ENCODE measurements around the gene RHBDD1.

Gene RHBDD1

DNA sequence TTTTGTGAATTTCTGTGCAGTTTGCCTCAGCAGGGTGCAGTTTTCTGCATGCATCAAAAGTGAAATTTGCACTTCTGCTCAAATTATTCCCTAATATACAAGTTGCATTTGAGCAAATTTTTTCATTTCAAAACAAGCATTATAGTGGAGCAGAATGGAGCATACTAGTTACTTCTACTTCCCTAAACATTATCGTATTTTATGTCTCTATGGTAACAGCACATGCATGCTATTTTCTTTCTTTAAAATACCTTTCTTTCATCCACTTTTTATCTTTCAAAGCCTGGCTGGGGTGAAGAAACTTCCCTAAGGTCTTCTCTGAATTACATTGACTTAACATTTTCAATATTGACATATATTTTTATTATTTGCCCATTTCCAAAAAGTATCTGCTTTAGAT, 11.2 kb downstream of the RHBDD1 start:
- no peak for DNase-seq

DNA sequence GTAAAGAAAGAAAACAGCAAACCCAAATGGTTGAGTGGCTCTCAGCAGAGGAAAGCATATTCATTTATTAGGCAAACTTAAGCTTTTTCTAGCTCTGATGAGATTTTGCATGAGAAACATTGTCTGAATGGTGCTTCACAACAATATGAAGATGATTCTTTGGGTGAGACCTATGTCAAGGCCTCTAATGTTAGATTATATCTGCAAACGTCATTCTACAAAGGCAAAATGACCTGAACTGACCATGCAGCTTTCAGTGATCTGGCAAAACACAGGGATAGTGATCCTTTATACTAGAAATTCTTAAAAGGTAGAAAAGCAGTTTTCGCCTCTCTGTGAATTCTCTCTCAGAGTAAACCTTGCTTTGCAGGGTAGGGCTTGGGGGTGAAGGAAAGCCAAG, 11.7 kb downstream of the RHBDD1 start:
- DNase-seq: no peak

DNA sequence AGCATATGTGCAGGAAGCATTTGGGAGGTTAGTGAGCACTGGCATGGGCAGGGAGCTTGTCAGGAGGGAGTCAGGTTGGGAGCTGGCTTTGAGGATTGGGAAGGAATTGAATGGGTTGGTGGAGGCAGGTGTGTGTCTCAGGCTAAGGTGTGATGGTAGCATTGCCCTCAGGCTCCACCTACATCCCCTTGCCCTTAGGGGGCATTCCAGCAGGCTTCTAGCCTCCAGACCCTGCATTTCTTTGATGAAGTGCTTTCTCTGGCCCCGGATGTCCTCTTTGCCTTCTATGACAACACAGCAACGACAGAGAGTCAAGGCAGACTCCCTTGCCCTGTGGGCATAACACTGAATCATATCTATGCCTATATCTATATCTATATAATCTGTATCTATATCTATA, 13.5 kb downstream of the RHBDD1 start:
- no peak for DNase-seq

DNA sequence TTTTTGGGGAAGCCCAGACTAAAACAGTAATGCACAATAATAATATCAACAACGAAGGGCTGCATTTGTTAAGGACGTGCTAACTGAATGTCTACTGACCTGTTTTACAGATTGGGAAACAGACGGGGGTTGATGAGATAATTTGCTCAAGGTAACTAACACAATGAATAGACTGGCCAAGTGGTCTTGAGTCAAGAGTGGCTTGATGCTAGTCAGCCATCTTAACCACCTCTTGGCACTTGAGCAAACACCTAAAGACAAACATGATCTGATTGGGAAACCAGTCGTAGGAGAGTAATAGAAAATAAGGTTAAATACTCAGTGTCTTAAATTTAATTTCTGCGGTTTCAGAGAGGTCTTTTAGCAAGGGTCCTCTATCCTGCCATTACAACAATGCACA, 14.2 kb downstream of the RHBDD1 start:
- DNase-seq: no peak

DNA sequence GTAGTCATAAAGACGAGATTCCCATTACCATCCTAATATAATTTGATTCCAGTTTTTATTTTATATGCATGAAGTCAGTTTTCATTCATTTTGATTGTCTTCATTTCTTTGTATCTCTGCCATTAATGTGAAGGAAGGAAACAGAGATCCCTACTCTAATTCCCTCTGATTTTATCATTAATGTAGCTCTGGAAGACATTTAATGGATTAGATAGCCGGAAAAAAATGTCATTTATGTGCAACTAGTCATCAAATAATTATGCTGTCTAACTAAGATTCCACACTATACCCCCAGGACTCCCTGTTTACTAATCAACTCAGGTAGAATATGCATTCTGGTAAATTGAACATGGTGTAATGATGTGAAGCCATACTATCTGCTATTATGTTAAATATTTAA, 19.9 kb downstream of the RHBDD1 start:
- DNase-seq: no peak

GRCh38 chr2:226860087-226860486, 24.2 kb downstream of the RHBDD1 start:
- DNase-seq: no peak

DNA sequence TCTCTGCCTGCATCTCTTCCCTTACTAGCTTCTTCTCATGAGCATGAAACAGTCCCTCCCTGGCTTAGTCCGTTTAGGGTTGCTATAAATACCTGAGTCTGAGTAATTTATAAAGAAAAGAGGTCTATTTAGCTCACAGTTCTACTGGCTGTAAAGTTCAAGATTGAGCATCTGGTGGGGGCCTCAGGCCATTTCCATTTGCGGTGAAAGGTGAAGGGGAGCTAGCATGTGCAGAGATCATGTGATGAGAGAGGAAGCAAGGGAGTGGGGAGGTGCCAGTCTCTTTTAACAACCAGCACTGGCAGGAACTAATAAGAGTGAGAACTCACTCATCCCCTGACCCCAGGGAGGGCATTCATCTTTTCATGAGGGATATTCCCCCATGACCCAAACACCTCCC, 26.8 kb downstream of the RHBDD1 start:
- DNase-seq: no peak

DNA sequence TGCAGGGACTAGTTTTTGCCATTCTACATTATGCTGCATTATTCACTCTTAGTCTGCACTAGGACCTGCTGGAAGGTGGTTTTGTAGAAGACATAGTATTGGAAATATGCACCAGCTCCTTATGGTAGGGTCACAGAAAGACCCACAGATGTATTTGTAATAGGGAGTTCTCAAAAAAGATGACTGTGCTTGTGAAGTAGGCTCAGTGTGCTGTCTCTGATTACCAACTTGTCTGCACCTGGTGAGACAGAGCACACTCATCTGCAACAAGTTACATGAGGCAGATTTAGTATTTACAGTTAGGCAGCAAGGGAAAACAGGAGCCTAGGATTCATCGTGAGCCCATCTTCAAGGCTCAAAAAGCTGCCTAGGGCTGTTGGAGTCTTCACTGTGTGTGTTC, 29.4 kb downstream of the RHBDD1 start:
- no peak for DNase-seq

DNA sequence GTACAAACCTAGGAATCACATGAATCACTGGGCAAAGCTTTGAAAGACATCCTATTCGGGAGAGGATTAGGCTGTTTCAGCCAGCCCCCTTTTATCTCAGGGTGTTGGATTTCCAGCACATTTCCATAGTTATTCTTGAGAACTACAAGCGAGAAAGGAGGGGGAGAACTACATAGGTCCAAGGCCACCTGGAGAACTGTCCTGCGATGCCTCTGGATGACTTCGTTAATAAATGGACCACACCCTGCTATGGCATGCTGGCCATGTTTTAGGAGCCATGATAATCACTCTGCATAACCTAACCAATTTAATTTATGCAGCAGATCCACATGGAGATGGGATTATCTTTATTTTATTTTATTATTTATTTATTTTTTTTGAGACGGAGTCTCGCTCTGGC, 29.9 kb downstream of the RHBDD1 start:
- DNase-seq: no peak

DNA sequence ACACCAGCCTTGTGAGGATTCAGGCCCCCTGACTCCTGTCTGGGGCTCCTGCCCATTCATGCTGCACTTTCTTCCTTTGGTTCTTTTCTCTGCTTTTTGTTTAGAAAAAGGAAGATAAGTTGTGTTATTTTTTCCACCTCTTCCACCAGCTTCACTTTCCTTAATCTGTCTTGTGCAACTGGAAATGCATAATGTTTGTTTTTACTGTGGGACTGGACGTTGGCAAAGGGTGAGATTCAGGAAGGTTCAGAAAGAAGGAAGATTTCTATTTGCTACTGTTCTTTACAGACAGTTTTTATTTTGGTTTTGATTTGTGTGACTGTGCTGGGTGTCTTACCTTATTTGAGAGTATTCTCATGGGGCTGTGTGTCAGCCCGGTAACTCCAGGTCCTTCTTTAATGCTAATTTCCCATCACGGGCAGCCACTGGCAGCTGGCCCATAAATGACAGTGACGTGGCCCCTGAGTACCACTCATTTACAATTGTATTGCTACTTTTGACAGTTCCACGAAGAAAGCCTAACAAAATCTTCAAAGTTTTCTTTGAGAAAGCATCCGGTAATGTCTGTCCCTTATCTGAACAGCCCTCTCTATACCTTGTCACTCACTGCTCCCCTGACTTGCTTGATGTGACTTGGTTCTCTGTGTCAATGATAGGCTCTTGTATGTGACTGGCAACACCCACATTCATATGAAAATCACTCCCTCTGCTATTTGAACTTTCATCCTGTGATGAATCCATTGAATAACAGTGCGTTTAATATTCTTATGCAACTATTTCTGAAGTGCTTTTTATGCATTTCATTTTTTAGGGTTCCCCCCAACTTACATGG, 32.7 kb downstream of the RHBDD1 start:
- DNase-seq: no peak

DNA sequence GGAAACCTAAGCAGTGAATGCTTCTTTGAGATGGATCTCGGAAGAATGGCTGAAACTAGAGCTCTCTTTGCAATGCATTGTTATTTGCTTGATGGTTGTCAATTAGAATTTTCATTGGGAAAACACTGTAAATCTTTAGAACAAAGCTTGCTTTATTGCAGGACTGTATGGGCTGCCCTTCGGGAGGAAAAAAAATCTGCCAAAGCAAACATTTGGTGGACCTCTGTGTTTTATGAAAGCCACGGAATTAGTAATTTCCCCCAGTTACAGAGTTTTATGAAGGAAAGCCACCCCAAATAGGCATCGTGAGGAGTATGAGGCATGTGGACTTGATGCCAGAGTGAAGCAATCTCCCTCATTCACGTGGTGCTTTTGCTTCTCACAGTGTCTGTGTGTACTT, 33.5 kb downstream of the RHBDD1 start:
- no peak for DNase-seq

GRCh38 chr2:226873051-226873620, 37.3 kb downstream of the RHBDD1 start:
- DNase-seq: peak; percentile 18

DNA sequence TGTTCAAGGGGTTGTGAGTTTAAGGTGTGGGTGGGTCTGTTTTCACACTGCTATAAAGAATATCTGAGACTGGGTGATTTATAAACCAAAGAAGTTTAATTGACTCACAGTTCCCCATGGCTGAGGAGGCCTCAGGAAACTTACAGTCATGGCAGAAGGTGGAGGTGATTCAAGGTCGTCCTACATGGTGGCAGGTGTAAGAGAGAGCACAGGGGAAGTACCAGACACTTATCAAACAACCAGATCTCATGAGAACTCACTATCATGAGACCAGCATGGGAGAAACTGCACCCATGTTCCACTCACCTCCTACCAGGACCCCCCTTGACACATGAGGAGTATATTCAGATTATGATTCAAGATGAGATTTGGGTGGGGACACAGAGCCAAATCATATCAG, 38.0 kb downstream of the RHBDD1 start:
- peak; percentile 53 for DNase-seq

DNA sequence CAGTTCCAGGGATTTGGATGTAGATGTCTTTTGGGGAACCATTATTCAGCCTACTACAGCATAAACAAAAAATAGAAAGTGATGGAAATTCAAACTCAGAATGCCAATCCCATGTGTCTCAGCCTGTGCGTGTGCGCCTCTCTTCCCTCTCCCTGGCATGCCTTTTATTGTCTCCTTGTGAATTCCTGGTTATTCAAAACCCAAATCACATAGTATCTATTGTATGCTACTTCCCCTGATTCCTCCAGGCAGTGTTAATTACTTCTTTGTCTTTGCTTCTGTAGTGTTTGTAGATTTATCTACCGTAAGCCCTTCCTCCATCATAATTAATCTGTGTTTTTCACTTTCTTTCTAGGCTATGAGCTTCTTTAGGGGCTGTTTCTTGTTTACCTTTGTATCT, 38.9 kb downstream of the RHBDD1 start:
- no peak for DNase-seq

DNA sequence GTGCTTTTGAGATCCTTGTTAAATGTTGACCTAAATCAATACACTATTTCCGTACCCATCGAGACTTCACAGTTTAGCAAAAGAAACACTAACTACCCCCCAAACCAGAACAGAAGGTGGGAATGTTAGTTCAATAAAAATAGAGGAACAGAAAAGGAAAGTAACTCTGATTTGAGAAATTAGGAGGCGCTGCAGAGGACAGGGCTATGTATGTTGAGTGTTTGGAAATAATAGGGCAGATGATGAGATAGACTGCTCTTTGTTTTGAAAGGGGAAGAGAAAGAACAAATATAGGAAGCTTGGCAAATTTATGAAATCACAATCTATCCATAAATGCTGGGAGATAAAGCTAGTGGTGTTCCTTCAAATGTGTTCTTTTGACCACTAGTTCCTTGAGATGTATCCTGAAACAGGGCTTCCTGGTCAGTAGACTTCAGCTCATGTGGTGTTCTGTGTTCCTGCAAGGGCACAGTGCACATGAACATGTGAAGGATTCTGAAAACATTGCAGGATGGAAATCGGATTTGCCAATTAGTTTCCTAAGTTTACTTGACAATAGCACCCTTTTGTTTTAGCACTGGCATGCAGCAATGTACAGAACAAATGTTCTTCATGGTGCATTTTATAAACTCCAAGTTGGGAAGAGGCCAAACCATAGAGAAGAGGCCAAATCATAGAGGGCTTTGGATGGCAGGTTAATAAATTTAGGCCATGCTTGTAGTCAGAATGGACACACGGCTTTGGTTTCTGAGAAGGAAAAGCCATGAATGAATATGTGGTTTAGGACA, 39.8 kb downstream of the RHBDD1 start:
- DNase-seq: no peak

DNA sequence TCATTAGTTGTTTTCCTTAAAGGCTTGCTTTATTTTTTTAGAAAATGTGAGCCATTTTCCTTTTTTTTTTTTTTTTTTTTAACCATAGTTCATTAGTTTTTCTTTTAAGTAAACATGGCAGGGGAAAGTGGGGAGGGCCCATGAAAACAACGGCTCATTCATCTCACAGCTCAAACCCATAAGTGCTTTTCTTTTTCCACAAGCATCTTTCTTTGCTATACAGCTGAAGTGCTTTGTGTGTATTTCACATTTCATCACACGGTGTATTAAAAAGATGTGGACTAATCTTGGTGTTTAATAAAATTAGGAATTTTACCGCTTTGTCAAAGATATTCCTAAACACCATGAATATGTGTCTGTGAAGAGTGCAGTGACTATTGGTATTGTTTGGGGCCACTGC, 41.6 kb downstream of the RHBDD1 start:
- no peak for DNase-seq

DNA sequence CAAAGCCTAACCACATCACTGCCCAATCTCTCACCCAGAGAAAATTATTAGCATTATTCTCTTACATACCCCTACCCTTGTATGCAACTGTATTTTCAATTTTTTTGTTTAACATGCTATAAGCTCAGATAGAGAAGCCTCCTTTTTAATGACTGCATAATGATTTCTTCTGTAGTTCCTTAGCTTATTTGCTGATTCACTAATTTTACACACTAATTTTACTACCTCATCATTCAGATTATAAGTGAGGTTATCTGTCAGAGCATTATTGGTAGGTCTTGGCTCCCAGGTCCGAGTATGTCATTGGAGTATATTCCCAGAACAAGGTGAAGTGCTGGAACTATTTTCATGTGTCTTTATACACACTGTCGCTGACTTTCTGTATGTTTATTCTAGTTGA, 45.4 kb downstream of the RHBDD1 start:
- no peak for DNase-seq

DNA sequence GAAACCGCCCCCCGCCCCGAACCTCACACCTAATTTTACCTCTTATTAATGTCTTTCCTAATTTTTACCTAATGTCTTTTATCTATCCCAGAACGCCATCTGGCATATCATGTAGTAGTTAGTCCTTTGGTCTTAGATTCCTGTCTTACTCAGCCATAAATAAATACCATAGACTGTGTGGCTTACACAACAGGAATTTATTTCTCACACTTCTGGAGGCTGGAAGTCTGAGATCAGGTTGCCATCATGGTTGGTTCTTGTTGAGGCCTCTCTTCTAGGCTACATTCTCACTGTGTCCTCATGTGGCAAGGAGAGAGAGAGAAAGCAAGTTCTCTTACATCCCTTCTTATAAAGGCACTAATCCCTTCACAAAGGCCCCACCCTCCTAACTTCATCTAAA, 46.8 kb downstream of the RHBDD1 start:
- DNase-seq: no peak

- no peak for DNase-seq
Observed at GRCh38 chr2:226883296-226883795, 47.5 kb downstream of the RHBDD1 start.

DNA sequence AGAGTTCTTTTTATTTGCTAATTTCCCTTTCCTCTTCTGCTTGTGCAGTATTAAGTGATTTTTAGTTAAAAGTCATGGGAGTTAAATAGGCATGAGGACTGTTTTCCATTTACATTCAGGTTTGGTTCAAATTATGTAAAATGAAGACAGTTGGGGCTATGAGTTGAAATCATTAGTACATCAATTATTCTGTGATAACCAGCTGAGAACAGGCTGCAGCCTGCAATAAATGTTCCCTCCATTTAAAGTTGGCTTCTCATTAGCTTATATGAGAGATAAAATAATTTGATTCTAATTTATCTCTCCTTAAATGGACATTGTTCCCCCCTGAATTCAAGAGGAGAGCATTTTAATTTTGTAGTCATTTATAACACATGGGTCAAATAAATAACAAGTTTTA, 48.3 kb downstream of the RHBDD1 start:
- no peak for DNase-seq

- DNase-seq: no peak
Observed at GRCh38 chr2:226885769-226886435, 50.0 kb downstream of the RHBDD1 start.

- DNase-seq: no peak
Observed at GRCh38 chr2:226887940-226888339, 52.1 kb downstream of the RHBDD1 start.

DNA sequence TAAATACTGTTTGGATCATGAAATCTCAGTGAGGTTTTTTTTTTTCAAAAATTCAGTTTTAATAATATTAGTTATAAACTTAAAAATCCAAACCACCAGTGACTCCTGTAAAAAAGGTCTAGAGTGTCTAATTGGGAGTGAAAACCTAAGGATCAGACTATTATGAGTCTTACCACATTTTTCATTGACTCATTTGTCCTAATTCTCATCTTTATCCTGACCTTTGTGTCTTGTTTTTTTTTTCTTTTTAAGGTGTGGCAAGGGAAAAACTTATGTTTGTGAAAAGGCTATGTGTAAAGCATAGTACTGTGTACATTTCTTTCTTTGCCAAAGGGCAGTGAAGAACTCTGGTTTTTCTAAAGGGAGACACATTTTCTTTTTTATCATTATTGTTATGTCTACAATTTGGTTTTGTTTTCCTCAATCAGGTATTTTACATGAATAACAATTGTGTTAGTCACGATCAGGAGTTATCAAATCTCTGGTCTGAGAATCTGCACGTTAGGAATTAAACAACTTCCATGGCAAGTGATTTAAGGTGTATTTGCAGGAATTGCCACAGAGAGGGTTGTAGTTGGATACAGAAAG, 52.6 kb downstream of the RHBDD1 start:
- DNase-seq: no peak
